DOHH2 (cell line): ENCODE measurements around the gene PAPLN.

Experiments used
- CTCF ChIP-seq: fragments of 200-600 bp; sonication (generic); IDR thresholded peaks from one replicate; pipeline ENCODE4 v1.5.1; 2014; ENCODE audit warnings: antibody characterized with exemption, mild to moderate bottlenecking, low read depth, low read length; ENCODE audit not compliant: poor library complexity, severe bottlenecking
- EZH2phosphoT487 ChIP-seq: fragments of 200-600 bp; sonication (generic); IDR thresholded peaks from 2 replicates; pipeline ENCODE4 v1.6.1; 2017; ENCODE audit warnings: borderline replicate concordance, mild to moderate bottlenecking, antibody characterized with exemption, low read length, moderate library complexity, mixed read lengths

- TF ChIP-seq CTCF (no peak), EZH2phosphoT487 (no peak)
These were observed 1.1 kb upstream of the PAPLN start for GRCh38 chr14:73236157-73236556.
